ENCODE data around the gene EPN1.

EPN1 gene

DNA sequence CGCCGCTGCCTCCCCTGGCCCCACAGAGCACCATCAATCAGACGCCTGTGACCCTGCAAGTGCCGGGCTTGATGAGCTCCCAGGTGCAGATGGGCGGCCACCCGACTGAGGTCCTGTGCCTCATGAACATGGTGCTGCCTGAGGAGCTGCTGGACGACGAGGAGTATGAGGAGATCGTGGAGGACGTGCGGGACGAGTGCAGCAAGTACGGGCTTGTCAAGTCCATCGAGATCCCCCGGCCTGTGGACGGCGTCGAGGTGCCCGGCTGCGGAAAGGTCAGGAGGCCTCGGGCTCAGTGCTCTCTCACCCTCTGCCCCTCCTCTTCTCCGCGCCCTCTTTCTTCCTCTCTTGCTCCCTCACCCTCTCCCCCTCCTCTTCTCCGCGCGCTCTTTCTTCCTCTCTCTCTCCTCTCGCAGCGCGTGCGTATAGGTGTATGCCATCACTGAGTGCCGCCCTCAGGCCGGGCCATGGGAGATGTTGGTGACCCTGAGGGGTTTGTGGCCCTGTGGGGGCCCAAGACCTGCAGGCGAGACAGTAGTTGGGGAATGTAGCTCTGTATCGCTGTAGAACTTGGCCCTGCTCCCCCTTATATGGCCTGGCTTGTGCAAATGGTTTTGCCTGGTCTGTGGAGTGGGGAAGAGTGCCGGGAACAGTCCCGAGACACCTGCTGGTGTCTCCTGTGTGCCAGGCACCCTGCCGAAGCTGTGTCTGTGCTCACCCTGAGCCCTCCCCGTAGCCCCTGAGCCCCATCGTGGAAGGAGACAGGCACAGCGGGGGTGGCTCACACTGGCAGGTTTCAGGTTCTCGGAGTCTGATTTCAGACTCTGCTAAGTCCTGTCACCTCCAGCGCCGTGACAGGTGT lies 5.4 kb upstream of the EPN1 start:
- no peaks in the 10 kb centered on the region for H3K27me3 ChIP-seq (ENCODE audit: insufficient read depth, low read length)
- no peak overlapping the region for H3K27ac ChIP-seq (ENCODE audit: low read depth, low read length, poor library complexity, severe bottlenecking)
- no peak overlapping the region for H3K4me3 ChIP-seq (ENCODE audit: low read depth, low read length, poor library complexity, severe bottlenecking)
- H3K36me3 ChIP-seq (ENCODE audit: insufficient read depth, low read length), result peaks cover 90% of the 10 kb centered on the region
- no peak overlapping the region for H2AFZ ChIP-seq (ENCODE audit: low read length)
- no peaks in the 10 kb centered on the region for H3K9me2 ChIP-seq (ENCODE audit: low read depth, low read length)
- no peak for TF ChIP-seq EZH2 (IDR thresholded peaks at IDR 0.05; ENCODE audit: borderline replicate concordance, low read length)
- TF ChIP-seq, protein P1, sequence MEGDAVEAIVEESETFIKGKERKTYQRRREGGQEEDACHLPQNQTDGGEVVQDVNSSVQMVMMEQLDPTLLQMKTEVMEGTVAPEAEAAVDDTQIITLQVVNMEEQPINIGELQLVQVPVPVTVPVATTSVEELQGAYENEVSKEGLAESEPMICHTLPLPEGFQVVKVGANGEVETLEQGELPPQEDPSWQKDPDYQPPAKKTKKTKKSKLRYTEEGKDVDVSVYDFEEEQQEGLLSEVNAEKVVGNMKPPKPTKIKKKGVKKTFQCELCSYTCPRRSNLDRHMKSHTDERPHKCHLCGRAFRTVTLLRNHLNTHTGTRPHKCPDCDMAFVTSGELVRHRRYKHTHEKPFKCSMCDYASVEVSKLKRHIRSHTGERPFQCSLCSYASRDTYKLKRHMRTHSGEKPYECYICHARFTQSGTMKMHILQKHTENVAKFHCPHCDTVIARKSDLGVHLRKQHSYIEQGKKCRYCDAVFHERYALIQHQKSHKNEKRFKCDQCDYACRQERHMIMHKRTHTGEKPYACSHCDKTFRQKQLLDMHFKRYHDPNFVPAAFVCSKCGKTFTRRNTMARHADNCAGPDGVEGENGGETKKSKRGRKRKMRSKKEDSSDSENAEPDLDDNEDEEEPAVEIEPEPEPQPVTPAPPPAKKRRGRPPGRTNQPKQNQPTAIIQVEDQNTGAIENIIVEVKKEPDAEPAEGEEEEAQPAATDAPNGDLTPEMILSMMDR (IDR thresholded peaks at IDR 0.05; ENCODE audit: low read length), result no peak
- no peaks in the 10 kb centered on the region; the same call in 1 of the 2 replicates for H3F3A ChIP-seq (ENCODE audit: insufficient read depth, low read length)
- no peaks in the 10 kb centered on the region for H3K9me3 ChIP-seq (ENCODE audit: low read length)
- H3K9ac ChIP-seq (ENCODE audit: low read length), result no peak overlapping the region
- no peaks in the 10 kb centered on the region for H4K20me1 ChIP-seq (ENCODE audit: insufficient read depth, low read length)
- H3K4me1 ChIP-seq (ENCODE audit: insufficient read depth, low read length, severe bottlenecking), result peaks cover 24% of the 10 kb centered on the region
- H3K79me2 ChIP-seq (ENCODE audit: insufficient read depth, low read length), result no peaks in the 10 kb centered on the region
- H3K4me2 ChIP-seq (ENCODE audit: low read length), result no peak overlapping the region

DNA sequence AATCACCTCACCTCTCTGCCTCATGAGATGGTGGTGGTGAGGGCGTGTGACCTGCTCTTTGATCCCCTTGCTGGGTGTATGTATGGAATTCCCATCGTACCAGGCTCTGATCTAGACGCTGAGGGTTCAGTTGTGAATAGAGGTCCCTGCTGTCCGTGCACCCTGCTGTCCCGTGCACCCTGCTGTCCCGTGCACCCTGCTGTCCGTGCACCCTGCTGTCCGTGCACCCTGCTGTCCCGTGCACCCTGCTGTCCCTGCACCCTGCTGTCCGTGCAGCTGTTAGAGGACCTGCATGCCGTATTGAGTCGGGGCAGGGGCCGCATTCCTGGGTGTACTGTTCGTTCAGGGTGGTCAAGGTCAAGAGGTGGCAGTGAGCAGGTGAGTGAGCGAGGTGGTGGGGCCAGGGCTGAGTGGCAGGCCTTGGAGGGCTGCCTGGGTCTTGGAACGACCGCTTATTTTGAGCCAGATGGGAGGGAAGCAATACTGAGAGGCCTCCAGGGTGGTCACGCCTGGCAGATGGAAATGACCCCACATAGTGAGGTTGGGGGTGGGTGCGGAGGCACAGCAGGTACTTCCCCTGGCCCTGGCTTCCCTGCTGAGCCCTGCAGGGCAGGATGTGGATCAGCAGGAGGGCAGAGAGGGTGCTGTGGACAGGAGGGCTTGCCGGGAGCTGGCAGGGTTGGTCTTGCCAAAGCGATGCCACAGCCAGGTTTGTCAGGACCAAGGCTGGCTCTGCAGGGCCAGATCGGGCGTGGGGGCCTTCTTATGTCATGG lies 4.6 kb upstream of the EPN1 start:
- Histone ChIP-seq H4K20me1 (ENCODE audit: insufficient read depth, low read length) (no peaks in the 10 kb centered on the region), H3K27ac (ENCODE audit: low read depth, low read length, poor library complexity, severe bottlenecking) (no peak overlapping the region), H3K9me2 (ENCODE audit: low read depth, low read length) (no peaks in the 10 kb centered on the region), H3K4me1 (ENCODE audit: insufficient read depth, low read length, severe bottlenecking) (peaks cover 25% of the 10 kb centered on the region), H3K36me3 (ENCODE audit: insufficient read depth, low read length) (peaks cover 83% of the 10 kb centered on the region), H3K4me3 (ENCODE audit: low read depth, low read length, poor library complexity, severe bottlenecking) (no peak overlapping the region), H3F3A (ENCODE audit: insufficient read depth, low read length) (no peaks in the 10 kb centered on the region; the same call in 1 of the 2 replicates), H3K9me3 (ENCODE audit: low read length) (no peaks in the 10 kb centered on the region), H3K9ac (ENCODE audit: low read length) (no peak overlapping the region), H2AFZ (ENCODE audit: low read length) (no peak overlapping the region), H3K79me2 (ENCODE audit: insufficient read depth, low read length) (peaks cover 1% of the 10 kb centered on the region), H3K4me2 (ENCODE audit: low read length) (no peak overlapping the region), H3K27me3 (ENCODE audit: insufficient read depth, low read length) (no peaks in the 10 kb centered on the region)
- TF ChIP-seq, protein P1 (IDR thresholded peaks at IDR 0.05; ENCODE audit: low read length), result no peak
- TF ChIP-seq EZH2 (IDR thresholded peaks at IDR 0.05; ENCODE audit: borderline replicate concordance, low read length), result no peak

DNA sequence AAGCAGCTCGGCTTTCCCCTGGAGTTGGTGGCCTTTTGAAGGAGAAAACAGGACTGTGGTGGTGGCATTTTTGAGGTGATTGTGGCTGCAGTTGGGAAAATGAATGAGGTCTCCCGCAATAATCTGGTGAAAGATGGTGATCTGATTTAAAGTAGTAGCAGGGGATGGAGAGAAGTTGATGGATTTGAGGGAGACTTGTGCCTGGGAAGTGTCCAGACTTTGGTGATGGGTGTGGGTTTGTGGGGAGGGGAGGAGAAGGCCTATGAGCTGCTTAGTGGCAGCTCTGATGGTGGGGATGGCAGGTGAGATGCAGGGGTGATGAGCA lies 4.0 kb upstream of the EPN1 start:
- H3K79me2 ChIP-seq (ENCODE audit: insufficient read depth, low read length), result peaks cover 7% of the 10 kb centered on the region
- no peak overlapping the region for H3K27ac ChIP-seq (ENCODE audit: low read depth, low read length, poor library complexity, severe bottlenecking)
- H3K4me3 ChIP-seq (ENCODE audit: low read depth, low read length, poor library complexity, severe bottlenecking), result no peak overlapping the region
- no peaks in the 10 kb centered on the region for H3K27me3 ChIP-seq (ENCODE audit: insufficient read depth, low read length)
- no peaks in the 10 kb centered on the region; the same call in 1 of the 2 replicates for H3F3A ChIP-seq (ENCODE audit: insufficient read depth, low read length)
- no peaks in the 10 kb centered on the region for H4K20me1 ChIP-seq (ENCODE audit: insufficient read depth, low read length)
- TF ChIP-seq, protein P1 (IDR thresholded peaks at IDR 0.05; ENCODE audit: low read length), result no peak
- TF ChIP-seq EZH2 (IDR thresholded peaks at IDR 0.05; ENCODE audit: borderline replicate concordance, low read length), result no peak
- H3K9ac ChIP-seq (ENCODE audit: low read length), result no peak overlapping the region
- H3K9me3 ChIP-seq (ENCODE audit: low read length), result no peaks in the 10 kb centered on the region
- no peak overlapping the region for H3K4me2 ChIP-seq (ENCODE audit: low read length)
- peaks cover 29% of the 10 kb centered on the region for H3K4me1 ChIP-seq (ENCODE audit: insufficient read depth, low read length, severe bottlenecking)
- no peaks in the 10 kb centered on the region for H3K9me2 ChIP-seq (ENCODE audit: low read depth, low read length)
- H2AFZ ChIP-seq (ENCODE audit: low read length), result no peak overlapping the region
- H3K36me3 ChIP-seq (ENCODE audit: insufficient read depth, low read length), result peaks cover 78% of the 10 kb centered on the region

All from OCI-LY1 (cell line).